Loucy (cell line): Measurements from ENCODE around the gene TTC31.

Source experiments
- CTCF ChIP-seq: fragments of 200-600 bp; sonication (generic); conservative IDR thresholded peaks from 2 replicates; pipeline ENCODE4 v1.5.1; 2014; ENCODE audit warnings: mild to moderate bottlenecking, antibody characterized with exemption, low read length
- EZH2phosphoT487 ChIP-seq: fragments of 200-600 bp; IDR thresholded peaks from 2 replicates; pipeline ENCODE4 v1.6.1; 2018; ENCODE audit warnings: antibody characterized with exemption, mild to moderate bottlenecking, moderate library complexity, borderline replicate concordance

- TF ChIP-seq CTCF (peak; percentile 23), EZH2phosphoT487 (no peak)
Observed at GRCh38 chr2:74528600-74529356, 45.9 kb downstream of the TTC31 start.
